ENCODE results near the gene NKX2-2. TPM values are rescaled to one million over a fixed set of nuclear protein-coding genes. Genes with fewer than 3 reads are reported as not detected.

The NKX2-2 gene
- total and polyA plus RNA-seq, 4 donors, result not detected

GRCh38 chr20:21554376-21554890 is 40.6 kb upstream of the NKX2-2 start:
- H3K27me3 ChIP-seq (ENCODE audit: control insufficient read depth in 4 of 4, insufficient read depth in 4 of 4, low read length in 3 of 4), result no peaks in the 10 kb centered on the region

GRCh38 chr20:21550587-21550986 is 36.7 kb upstream of the NKX2-2 start:
- DNase-seq (ENCODE audit: low spot score), result no peak
- no peaks in the 10 kb centered on the region for H3K27me3 ChIP-seq (ENCODE audit: control insufficient read depth in 4 of 4, insufficient read depth in 4 of 4, low read length in 3 of 4)
- H3K9me3 ChIP-seq (ENCODE audit: control insufficient read depth in 4 of 4, low read length in 3 of 4), result no peaks in the 10 kb centered on the region
- no peaks in the 10 kb centered on the region for H3K36me3 ChIP-seq (ENCODE audit: control insufficient read depth in 4 of 4, insufficient read depth in 3 of 4, low read depth in 1 of 4, low read length in 3 of 4)
- H3K4me1 ChIP-seq (ENCODE audit: control insufficient read depth in 4 of 4, insufficient read depth in 4 of 4, low read length in 3 of 4), result peaks cover 0 to 3% (median 2%) of the 10 kb centered on the region in 4 donors
- 92% methylated on average over 5 of the region's 5 CpGs for WGBS
- TF ChIP-seq CTCF (IDR thresholded peaks at IDR 0.05; ENCODE audit: low read depth, low read length, missing input control) (no peak), FOXA1 (IDR thresholded peaks at IDR 0.05) (no peak), JUND (IDR thresholded peaks at IDR 0.05) (no peak), SP1 (IDR thresholded peaks at IDR 0.05) (no peak), ATF3 (IDR thresholded peaks at IDR 0.05) (no peak), EGR1 (IDR thresholded peaks at IDR 0.05; ENCODE audit: low read depth in 2 of 2) (no peak)
- H3K27ac ChIP-seq (ENCODE audit: low read depth in 1 of 2, low read length in 2 of 2), result no peak overlapping the region
- H3K9ac ChIP-seq (ENCODE audit: low read depth in 1 of 2, low read length in 2 of 2), result no peak overlapping the region
- no peak overlapping the region for H3K4me3 ChIP-seq (ENCODE audit: low read depth in 1 of 3, low read length in 3 of 3)

More at GRCh38 chr20:21554376-21554890, 40.6 kb upstream of the NKX2-2 start:
- Histone ChIP-seq H3K4me3 (ENCODE audit: low read depth in 1 of 3, low read length in 3 of 3) (no peak overlapping the region), H3K9me3 (ENCODE audit: control insufficient read depth in 4 of 4, low read length in 3 of 4) (no peaks in the 10 kb centered on the region), H3K4me1 (ENCODE audit: control insufficient read depth in 4 of 4, insufficient read depth in 4 of 4, low read length in 3 of 4) (peaks cover 0 to 7% (median 4%) of the 10 kb centered on the region in 4 donors), H3K36me3 (ENCODE audit: control insufficient read depth in 4 of 4, insufficient read depth in 3 of 4, low read depth in 1 of 4, low read length in 3 of 4) (no peaks in the 10 kb centered on the region), H3K9ac (ENCODE audit: low read depth in 1 of 2, low read length in 2 of 2) (no peak overlapping the region), H3K27ac (ENCODE audit: low read depth in 1 of 2, low read length in 2 of 2) (no peak overlapping the region)
- TF ChIP-seq TAF1 (conservative IDR thresholded peaks at IDR 0.05), result no peak
- no peak for TF ChIP-seq JUND (IDR thresholded peaks at IDR 0.05)
- TF ChIP-seq SP1 (IDR thresholded peaks at IDR 0.05), result no peak
- no peak for TF ChIP-seq YY1 (IDR thresholded peaks at IDR 0.05)
- no peak for DNase-seq (ENCODE audit: low spot score)
- 86% methylated on average over 10 of the region's 10 CpGs for WGBS

- WGBS, result 79% methylated on average over 8 of the region's 8 CpGs
- no peaks in the 10 kb centered on the region for H3K9me3 ChIP-seq (ENCODE audit: control insufficient read depth in 4 of 4, low read length in 3 of 4)
- no peaks in the 10 kb centered on the region for H3K36me3 ChIP-seq (ENCODE audit: control insufficient read depth in 4 of 4, insufficient read depth in 3 of 4, low read depth in 1 of 4, low read length in 3 of 4)
- DNase-seq (ENCODE audit: low spot score), result no peak
- no peak overlapping the region for H3K9ac ChIP-seq (ENCODE audit: low read depth in 1 of 2, low read length in 2 of 2)
- H3K27me3 ChIP-seq (ENCODE audit: control insufficient read depth in 4 of 4, insufficient read depth in 4 of 4, low read length in 3 of 4), result no peaks in the 10 kb centered on the region
- H3K27ac ChIP-seq (ENCODE audit: low read depth in 1 of 2, low read length in 2 of 2), result no peak overlapping the region
- no peak overlapping the region for H3K4me3 ChIP-seq (ENCODE audit: low read depth in 1 of 3, low read length in 3 of 3)
- H3K4me1 ChIP-seq (ENCODE audit: control insufficient read depth in 4 of 4, insufficient read depth in 4 of 4, low read length in 3 of 4), result peaks cover 0 to 3% (median 2%) of the 10 kb centered on the region in 4 donors
- TF ChIP-seq CTCF (IDR thresholded peaks at IDR 0.05; ENCODE audit: low read depth, low read length, missing input control) (no peak), MAX (IDR thresholded peaks at IDR 0.05) (no peak), ZBTB33 (IDR thresholded peaks at IDR 0.05) (no peak), GABPA (IDR thresholded peaks at IDR 0.05 in 1 of 2, conservative IDR thresholded peaks at IDR 0.05 in 1 of 2) (no peak), HNF4A (conservative IDR thresholded peaks at IDR 0.05) (no peak), RXRA (IDR thresholded peaks at IDR 0.05) (no peak), NR2F2 (IDR thresholded peaks at IDR 0.05) (no peak), YY1 (IDR thresholded peaks at IDR 0.05) (no peak), REST (IDR thresholded peaks at IDR 0.05) (no peak), HNF4G (IDR thresholded peaks at IDR 0.05) (no peak), TAF1 (conservative IDR thresholded peaks at IDR 0.05) (no peak), FOXA2 (IDR thresholded peaks at IDR 0.05) (no peak), SP1 (IDR thresholded peaks at IDR 0.05) (no peak)
These were observed 34.6 kb upstream of the NKX2-2 start for GRCh38 chr20:21548390-21549035.

Measured in liver (tissue), 9 donors.